GM21737 (cell line): ENCODE results near the gene GALNT15.

Experiments
- ATAC-seq: cut with Tn5 transposase; IDR thresholded peaks from one replicate; pipeline ENCODE4 v1.9.1; 2021; ENCODE audit warnings: mild to moderate bottlenecking, moderate library complexity; ENCODE audit not compliant: unreplicated experiment

GALNT15 gene, protein sequence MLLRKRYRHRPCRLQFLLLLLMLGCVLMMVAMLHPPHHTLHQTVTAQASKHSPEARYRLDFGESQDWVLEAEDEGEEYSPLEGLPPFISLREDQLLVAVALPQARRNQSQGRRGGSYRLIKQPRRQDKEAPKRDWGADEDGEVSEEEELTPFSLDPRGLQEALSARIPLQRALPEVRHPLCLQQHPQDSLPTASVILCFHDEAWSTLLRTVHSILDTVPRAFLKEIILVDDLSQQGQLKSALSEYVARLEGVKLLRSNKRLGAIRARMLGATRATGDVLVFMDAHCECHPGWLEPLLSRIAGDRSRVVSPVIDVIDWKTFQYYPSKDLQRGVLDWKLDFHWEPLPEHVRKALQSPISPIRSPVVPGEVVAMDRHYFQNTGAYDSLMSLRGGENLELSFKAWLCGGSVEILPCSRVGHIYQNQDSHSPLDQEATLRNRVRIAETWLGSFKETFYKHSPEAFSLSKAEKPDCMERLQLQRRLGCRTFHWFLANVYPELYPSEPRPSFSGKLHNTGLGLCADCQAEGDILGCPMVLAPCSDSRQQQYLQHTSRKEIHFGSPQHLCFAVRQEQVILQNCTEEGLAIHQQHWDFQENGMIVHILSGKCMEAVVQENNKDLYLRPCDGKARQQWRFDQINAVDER

DNA sequence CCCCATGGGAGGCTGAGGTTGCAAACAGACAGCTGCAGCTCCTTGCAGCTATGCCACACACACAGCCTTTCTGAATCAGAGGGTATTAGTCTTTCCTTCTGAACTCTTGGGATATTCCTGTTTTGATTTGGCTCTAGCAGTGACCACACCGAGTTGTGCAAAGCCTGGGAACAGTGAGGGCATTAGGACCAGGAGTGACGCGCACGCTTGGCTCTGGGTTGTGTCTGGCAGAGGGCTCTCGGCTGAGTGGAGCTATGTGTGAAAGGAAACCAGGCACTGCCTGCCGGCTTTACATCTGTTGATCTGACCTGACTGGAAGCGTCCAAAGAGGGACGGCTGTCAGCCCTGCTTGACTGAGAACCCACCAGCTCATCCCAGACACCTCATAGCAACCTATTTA, at the start of gene GALNT15:
GALNT15 (plus strand) TSS at position 292 of the 400 bp plus-strand sequence. CDS start 472 bp downstream, outside the sequence.
- ATAC-seq, result no peak

DNA sequence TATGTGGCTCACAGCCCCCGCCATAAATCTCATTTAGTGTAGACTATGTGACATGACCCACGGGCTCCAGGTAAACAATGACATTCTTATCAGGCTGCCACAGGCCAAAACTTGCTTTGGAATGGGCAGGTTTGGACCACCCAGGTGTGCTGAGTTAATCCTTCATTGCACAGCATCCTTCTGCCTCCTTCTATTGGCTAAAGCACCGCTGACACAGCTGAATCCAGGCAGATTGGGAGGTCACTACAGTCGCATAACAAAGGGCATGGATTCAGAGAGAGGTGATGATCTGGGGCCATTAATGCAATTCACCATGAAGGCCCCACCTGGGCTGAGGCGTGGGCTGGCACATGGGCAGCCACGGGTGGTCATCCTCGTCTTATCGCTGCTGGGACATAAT, 47.8 kb upstream of the GALNT15 start:
- ATAC-seq, result no peak

DNA sequence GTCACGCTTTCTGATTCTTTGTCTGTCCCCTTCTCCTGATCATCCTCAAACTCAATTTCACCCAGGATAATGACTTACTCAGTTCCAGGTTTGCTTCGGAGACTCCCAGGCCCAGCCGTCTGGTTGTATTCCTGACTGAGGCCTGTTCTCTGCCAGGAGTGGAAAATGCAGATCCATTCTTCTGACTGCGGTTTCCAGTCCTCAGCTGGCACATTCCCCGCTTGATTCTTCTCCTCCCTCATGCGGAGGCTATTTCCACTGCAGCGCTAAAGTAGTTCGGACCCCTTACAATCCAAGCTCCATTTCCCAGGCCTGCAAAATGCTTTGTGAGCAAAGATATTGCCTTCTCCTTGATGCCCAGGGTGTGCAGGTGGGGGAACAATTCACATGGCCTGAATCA, 47.2 kb upstream of the GALNT15 start:
- ATAC-seq, result no peak

DNA sequence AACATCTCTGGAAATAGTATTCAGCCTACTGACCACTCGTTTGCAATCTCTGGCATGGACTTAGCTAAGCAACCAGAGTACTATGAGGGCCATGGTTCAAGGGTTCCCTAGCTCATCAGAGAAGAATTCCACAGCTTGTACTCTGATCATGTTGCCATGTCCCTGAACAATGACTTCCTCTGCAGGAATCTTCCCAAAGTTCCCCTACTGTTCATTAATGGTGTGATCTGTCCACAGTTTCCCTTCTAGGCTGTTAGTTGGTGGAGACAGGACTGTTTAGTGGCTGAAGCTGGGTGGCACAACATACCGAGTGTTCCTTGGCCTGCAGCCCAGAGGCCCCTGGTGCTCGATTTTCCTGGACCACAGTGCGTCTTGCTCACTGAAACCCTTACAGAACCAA, 44.4 kb upstream of the GALNT15 start:
- ATAC-seq, result no peak

DNA sequence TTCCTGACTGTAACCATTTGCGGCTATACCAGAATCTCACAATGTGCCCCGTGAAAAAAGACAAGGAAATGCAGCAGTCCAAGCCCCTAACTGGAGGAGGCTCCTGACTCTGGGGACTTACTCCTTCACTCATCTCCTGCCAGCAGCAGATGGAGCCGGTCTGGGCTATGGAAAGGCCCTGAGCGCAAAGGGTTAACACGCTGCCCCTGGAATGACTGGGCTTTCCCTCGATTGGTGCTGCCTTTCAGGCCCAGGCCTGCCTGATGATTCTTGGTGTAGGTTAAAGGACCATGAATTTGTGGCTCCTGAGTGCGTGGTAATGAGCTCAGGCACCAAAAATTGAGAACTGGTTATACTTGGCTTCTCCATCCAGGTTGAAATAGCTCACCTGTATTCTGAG, 42.3 kb upstream of the GALNT15 start:
- ATAC-seq, result no peak

DNA sequence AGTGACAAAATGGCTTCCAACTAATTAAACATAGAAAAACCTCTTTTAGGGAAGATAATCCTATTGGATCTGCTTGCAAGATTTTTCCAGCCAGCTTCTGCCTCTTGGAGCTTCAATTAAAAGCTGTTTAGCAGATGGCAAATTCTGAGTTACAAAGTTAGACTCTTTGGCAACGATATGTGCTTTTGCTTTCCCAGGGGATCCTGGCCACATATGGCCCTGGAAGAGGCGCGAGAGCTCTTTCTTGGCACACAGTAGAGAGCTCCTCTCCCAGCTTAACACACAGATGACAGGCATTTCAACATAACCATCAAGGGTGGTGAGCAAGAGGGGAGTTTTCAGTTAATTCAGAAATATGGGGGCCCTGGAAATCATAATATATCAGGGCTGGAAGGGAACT, 41.6 kb upstream of the GALNT15 start:
- no peak for ATAC-seq

DNA sequence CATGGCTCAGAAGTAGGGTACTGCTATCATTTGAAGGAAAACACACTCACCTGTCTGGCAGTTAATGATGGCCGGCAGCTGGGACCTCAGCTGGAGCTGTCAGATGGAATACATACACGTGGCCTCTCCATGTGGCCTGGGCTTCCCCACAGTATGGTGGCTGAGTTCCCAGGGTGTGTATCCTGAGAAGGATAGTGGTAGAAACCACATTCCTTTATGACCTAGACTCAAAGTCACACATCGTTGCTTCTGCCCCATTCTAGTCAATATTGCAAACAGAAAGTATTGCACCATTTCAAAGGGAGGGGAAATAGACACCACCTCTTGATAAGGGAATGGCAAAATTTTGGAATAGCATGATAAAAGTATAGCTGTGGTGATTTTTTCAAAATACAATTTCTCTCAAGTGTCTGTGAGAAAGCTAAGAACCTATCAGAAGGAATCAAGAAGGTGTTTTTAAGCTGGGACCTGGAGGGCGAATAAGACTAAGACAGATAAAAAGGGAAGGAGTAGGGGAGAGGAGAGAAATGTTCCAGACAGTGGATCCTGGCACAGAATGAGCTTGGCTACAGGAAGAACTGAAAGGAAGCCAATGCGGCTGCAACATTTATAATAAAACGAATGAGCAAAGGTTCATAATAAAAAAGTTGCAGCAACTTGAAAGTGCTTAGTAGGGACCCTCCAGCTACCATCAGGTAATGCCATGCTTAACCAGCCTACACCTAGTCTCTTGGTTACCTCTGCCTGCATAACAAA, 40.1 kb upstream of the GALNT15 start:
- ATAC-seq, result no peak

DNA sequence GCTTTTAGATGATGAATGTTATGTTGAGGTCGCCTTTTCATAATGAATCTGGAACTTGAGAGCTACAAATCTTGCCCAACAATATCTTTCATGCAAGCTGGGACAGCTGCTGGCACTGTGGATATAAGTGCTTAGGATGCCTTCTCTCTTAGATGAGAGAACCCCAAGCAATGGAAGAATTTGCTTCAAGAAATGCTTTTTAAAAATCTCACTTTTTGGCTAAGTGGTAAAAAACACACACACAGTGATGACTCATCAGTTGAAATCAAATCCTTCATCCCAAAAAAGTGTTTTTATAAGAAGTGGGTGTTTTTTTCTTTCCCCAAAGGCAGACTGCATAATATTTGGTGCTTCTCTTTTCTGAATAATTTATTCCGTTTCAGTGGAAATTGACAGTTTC, 38.4 kb upstream of the GALNT15 start:
- ATAC-seq, result no peak

DNA sequence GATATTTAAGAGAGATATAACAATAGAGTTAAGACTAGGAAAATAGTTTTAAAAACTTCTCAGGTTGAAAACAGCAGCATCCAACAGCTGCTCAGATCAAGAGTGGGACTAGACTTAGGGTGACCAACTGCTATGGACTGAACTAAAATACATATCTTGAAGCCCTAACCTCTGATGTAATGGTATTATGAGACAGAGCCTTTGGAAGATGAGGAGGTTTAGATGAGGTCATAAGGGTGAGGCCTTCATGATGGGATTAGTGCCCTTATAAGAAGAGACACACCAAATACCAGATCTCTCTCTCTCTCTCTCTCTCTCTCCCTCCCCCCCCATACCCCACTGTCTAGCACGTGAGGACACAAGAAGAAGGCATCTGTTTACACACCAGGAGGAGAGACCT, 37.4 kb upstream of the GALNT15 start:
- ATAC-seq, result no peak

DNA sequence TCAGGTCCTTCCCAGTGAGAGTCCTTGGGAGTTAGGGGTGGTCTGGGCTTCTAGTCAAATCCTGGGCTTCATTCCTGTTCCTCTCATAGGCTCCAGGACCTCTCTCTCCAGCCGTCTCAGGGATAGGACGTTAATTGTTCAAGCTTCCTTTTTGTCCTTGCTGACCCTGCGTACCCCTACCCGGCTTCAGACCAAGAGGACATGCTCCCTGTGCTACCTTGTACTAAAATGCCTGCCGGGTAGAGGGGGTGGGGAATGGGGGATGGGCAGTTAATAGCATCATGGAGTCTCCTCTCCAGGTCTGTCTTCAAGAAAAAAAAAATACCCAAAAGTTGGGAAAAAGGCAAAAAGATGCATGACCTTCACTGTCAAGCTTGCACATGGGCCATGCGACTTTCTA, 36.5 kb upstream of the GALNT15 start:
- ATAC-seq, result no peak

DNA sequence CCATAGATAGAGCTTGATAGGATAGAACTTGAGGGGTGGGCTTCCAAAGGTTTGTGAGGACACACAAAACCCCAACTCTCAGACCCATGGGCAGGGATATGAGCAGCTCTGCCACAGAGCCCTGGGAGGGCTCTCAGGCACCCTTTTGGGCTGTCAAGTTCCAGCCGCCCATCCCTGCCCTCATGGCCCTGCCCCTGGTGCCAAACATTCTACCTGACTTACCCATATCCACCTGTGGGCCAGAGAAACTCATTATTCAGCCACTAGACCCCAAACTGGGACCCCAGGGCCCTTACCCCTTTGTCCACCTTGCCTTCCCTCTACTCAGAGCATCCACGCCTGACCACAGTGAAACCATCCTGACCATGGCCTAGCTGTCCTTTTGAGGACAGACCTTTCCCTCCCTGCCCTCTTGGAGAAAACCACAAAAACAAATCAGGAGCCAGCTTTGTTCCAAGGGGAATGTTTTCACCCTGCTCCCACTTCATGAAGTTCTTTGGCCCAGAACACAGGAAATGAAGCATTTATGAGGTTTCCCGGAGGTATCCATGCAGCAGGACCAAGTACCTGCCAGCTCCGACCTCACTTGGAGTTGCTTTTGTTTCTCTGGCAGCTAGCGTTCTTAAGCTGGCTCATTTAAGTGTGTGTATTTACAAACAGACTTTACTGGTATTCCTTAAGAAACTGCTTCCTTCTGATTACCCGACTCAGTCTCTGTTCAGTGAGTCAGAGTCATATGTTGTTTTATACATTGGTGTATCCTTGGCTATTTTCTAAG, 34.2 kb upstream of the GALNT15 start:
- no peak for ATAC-seq

DNA sequence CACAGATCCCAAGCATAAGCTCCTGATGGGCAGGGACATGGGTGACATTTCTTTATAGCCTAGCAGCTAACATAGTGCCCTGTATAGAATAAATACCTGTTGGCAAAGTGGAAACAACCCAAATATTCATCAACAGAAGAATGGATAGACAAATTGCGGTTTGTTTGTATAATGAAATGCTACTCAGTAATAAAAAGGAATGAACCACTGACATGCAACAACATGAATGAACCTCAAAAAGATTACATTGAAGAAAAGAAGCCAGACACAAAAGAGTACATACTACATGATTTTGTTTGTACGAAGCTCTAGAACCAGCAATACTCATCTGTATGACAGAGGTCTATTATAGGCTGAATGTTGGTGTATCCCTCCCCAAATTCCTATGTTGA, 33.6 kb upstream of the GALNT15 start:
- ATAC-seq, result no peak

DNA sequence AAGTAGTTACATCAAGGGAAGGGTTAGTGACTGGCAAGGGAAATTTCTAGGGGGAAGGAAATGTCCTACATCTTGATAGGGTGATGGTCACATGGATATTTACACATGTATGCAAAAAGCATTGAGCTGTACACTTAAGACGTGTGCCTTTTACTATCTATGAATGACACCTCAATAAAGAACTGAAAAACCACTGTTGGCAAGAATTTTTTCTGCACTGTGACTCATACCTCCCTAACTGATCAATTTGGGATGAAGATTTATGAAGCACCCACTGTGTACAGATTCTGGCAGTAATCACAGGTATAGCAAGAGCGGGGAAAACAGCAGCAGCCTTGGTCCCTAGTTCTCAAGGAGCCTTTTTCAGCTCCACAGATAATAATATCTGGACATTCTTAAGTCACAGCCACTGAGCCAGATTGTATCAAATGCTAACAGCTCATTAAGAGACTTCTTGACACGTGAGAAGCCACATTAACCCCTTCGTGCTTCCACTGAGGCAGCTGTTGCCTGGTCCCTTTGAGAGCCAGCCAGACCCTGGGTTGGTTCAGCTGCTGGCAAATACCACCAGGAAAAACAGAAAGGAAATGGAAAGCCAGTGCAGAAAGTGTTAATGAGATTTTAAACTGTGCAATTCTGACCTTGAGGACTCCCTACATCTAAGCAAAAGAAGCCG, 32.0 kb upstream of the GALNT15 start:
- ATAC-seq, result no peak

DNA sequence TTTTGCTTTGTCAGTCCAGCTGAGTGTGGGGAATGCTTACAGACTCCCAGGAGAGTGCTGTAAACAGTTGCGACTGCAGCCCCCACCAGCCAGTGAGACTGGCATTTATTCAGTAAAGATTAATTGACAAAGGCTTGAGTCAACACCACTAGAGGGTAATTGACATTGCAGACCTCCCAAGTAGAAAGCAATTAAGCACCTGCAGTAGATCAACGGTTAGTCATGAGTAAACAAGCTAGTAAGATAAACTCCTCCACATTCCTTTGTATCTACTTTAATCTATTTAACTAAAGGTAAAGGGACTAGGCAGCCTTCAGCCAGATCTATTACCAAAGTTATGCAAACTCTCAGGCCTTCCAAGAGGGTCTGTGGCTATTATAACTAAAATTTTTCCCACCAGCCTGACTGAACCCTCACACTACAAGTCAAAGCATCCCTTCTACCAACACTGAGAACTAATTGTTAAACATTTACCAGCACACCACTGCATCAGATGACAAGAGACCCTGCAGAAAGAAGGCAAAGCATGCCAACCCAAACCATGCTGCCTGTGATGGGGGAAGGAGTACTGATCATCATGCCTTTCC, 30.5 kb upstream of the GALNT15 start:
- no peak for ATAC-seq

DNA sequence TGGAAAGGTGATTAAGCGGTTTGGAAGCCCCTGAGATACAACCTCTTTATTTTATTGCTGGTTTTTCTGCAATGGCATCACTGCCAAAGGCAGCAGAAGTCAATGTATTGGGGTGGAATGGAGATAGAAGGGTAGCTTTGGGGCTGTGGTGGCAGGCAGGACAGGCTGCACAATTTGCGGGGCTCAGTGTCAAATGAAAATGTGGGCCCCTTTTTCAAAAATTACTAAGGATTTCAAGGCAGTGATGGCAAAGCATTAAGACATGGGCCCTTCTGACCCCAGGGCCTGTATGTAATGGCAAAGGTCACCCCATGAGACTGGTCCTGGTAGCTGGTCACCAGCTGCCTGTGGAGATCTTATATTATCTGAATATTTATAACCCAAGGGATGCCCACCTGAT, 29.3 kb upstream of the GALNT15 start:
- ATAC-seq, result no peak

DNA sequence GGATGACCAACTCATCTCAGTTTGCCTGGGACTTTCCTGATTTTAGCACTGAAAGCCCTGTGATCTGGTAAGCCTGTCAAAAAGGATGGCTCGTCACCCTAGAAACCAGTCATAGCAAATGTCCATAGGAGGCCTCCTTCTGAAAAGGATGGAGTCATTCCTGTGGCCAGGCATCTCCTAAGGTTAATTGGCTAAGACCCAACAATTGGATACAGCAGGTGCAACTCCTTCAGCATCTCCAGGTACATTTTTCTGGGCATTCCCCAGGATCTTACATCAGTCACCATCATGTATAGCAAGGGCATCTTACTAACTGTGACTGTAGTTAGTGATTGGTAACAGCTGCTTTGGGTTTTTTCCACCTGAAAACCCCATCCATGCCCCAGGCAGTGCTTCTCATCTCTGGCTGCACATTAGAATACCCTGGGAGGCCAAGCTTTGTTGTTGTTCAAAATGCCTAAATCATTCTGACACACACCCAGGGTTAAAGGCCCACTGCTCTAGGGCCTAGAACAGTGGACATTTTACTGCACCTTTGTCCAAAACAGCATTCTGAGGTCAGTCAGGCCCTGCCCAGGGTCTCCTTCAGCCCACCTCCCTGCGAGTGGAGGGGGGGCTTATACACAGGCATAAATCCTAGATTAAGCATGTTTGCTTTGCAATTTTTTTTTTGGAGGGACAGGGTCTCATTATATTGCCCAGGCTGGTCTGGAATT, 28.3 kb upstream of the GALNT15 start:
- no peak for ATAC-seq

DNA sequence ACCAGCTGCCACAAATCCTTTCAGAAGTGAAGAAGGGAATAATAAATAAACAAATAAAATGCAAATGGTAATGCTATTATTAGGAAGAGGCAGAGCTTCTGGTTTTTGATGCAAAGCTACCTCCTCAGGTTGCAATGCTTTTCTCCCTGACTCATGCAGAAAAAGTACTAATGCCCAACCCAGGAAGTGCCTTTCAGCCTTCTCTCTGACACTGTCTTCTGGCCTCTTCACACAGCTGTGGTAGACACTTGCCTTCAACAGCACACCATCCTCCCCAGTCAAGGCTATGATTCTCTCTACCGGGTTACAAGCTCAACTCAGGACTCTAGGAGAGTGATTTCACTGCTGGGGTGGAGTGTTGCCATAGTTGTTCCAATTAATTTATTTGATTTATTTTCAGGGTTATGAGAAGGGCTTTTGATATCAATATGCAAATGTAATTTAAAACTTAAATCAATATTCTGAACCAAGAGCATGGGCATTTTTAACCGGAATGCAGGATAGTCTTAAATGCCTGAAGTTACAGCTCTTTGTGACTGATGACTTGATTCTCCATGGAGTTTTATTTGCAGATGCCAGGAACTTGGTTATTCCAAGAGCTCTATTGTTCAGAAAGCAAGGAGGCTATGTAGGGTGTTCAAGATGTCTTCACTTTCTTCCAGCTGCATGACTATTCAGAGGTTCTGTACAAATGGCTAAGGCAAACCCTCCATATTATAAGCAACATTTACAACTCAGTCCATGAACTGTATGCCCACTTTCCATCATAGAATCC, 27.1 kb upstream of the GALNT15 start:
- no peak for ATAC-seq

DNA sequence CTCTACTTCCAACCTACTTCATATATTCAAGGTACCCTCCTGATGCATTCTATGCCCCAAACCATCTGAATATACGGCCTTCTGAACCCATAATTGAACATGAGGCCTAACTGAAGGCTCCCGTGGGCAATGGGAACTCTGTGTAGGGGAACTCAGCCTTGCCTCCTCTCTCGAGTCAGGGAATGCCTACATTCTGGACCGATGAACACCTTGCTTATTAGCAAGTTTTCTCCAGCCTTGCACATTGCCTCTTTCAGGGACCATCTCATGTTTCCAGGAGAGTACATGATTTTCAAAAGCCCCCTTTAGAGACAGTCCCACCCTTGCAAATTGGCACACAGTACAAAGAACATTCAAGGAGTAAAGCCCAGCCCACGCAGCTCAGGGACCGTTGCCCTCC, 26.3 kb upstream of the GALNT15 start:
- ATAC-seq, result no peak

DNA sequence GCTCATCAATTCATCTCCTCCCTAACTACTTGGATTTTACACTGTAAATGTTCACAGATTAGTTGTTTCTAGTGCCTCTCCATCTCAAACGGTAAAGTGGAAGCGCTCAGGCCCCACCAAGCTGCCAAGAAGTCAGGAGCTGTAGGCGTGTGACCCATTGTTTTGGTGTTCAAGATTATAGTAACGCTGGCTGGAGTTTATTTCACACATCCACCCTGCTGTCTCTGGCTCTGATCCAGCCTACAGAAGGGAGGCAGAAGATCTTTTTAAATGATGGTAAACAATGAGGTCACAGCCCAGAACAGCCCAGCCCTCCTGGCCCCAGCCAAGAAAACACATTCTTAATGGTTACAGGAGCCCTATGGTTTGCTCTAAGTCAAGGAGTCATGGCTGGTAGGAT, 25.7 kb upstream of the GALNT15 start:
- ATAC-seq, result no peak
